Measurements from ENCODE around the gene PLIN4. TPM values are rescaled to one million over a fixed set of nuclear protein-coding genes. Genes with fewer than 3 reads are reported as not detected.
A peak's percentile ranks its signal among the peaks of the same experiment; 100 is the strongest.

The PLIN4 gene
- polyA plus RNA-seq, 1 donor = 1.8 TPM

DNA sequence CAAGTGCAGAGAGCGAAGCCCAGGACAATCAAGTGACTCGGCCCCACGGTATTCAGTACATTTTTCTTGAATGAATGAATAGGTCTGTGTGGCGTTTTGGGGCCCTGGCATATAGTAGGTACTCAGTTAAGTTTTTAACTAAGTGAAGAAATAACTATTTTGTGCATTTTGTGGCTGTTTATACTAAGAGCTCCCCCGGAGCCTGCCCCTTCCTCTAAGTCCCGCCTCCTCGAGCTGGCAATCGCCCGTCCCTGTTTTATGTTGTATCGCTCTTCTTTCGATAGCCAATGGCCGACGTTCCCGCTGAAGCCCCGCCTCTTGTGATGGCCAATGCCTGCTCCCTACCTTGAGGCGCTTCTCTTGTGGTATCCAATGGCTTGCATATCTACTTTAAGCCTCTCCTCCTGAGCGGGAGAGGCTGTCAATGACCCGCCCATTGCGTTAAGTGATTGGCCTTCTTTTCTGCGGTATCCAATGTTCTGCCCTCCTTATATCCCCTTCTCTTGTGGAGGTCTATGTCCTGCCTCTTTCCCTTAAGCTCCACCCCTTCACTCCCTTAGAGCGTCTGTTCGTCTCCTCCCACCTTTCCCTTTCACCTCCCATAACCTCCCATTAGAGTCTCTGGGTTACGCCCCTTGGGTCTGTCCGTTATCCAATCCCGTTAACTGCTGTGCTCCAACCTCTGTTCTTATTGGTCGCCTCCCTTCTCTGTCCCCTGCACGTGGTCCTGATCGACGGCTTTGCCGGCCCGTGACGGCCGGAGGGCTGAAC, 46.7 kb downstream of the PLIN4 start:
- no peaks in the 10 kb centered on the region for H3K27me3 ChIP-seq (ENCODE audit: control insufficient read depth, insufficient read depth, low read length)
- peak overlapping the region; percentile 92 for H3K27ac ChIP-seq (ENCODE audit: low read length)
- peaks cover 11% of the 10 kb centered on the region for H3K4me1 ChIP-seq (ENCODE audit: control insufficient read depth, insufficient read depth, low read length)
- H3K9me3 ChIP-seq (ENCODE audit: control insufficient read depth, low read depth, low read length) = no peaks in the 10 kb centered on the region
- peak overlapping the region; percentile 70 for H3K4me3 ChIP-seq (ENCODE audit: low read length)
- peaks cover 12% of the 10 kb centered on the region for H3K36me3 ChIP-seq (ENCODE audit: control insufficient read depth, insufficient read depth, low read length)
- peak; percentile 100 for DNase-seq
- WGBS (ENCODE audit: insufficient coverage, low lambda C conversion rate) = 0% methylated on average over 5 of the region's 33 CpGs

DNA sequence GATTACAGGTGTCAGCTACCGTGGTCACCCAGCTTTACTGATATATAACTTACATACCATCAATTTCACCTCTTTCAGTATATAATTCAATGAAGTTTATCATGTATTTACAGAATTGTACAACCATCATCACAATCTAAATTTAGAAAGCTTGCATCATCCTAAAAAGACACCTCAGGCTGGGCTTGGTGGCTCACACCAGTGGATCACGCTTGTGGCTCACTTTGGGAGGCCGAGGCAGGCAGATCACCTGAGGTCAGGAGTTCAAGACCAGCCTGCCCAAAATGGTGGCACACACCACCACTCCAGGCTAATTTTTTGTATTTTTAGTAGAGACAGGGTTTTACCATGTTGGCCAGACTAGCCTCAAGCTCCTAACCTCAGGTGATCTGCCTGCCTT, 50.5 kb downstream of the PLIN4 start:
- Histone ChIP-seq H3K4me1 (ENCODE audit: control insufficient read depth, insufficient read depth, low read length) (peaks cover under 1% of the 10 kb centered on the region), H3K36me3 (ENCODE audit: control insufficient read depth, insufficient read depth, low read length) (no peaks in the 10 kb centered on the region), H3K4me3 (ENCODE audit: low read length) (no peak overlapping the region), H3K27me3 (ENCODE audit: control insufficient read depth, insufficient read depth, low read length) (no peaks in the 10 kb centered on the region), H3K9me3 (ENCODE audit: control insufficient read depth, low read depth, low read length) (no peaks in the 10 kb centered on the region), H3K27ac (ENCODE audit: low read length) (no peak overlapping the region)
- no CpG with 5 or more reads among the region's 3 CpGs for WGBS (ENCODE audit: insufficient coverage, low lambda C conversion rate)
- DNase-seq = no peak

DNA sequence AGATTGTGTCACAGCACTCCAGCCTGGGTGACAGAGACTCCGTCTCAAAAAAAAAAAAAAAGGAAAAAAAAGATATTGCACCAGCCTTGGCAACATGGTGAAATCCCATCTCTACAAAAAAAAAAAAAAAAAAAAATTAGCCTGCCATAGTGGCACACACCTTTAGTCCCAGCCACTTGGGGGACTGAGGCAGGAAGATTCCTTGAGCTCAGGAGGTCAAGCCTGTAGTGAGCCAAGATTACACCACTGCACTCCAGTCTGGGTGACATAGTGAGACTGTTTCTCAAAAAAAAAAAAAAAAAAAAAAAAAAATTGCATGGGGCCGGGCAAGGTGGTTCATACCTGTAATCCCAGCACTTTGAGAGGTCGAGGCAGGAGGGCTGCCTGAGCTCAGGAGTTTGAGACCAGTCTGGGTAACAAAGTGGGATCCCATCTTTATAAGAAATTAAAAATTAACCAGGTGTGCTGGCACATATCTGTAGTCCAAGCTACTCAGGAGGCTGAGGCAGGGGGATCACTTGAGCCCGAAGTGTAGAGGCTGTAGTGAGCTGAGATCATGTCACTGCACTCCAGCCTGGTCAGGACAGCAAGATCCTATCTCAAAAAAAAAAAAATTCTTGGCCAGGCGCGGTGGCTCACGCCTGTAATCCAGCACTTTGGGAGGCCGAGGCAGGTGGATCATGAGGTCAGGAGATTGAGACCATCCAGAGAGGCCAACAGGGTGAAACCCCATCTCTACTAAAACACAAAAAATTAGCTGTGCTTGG, 53.3 kb downstream of the PLIN4 start:
- WGBS (ENCODE audit: insufficient coverage, low lambda C conversion rate) = no CpG with 5 or more reads among the region's 8 CpGs
- H3K27me3 ChIP-seq (ENCODE audit: control insufficient read depth, insufficient read depth, low read length) = no peaks in the 10 kb centered on the region
- no peaks in the 10 kb centered on the region for H3K9me3 ChIP-seq (ENCODE audit: control insufficient read depth, low read depth, low read length)
- H3K27ac ChIP-seq (ENCODE audit: low read length) = no peak overlapping the region
- no peaks in the 10 kb centered on the region for H3K4me1 ChIP-seq (ENCODE audit: control insufficient read depth, insufficient read depth, low read length)
- DNase-seq = no peak
- H3K4me3 ChIP-seq (ENCODE audit: low read length) = no peak overlapping the region
- H3K36me3 ChIP-seq (ENCODE audit: control insufficient read depth, insufficient read depth, low read length) = no peaks in the 10 kb centered on the region

DNA sequence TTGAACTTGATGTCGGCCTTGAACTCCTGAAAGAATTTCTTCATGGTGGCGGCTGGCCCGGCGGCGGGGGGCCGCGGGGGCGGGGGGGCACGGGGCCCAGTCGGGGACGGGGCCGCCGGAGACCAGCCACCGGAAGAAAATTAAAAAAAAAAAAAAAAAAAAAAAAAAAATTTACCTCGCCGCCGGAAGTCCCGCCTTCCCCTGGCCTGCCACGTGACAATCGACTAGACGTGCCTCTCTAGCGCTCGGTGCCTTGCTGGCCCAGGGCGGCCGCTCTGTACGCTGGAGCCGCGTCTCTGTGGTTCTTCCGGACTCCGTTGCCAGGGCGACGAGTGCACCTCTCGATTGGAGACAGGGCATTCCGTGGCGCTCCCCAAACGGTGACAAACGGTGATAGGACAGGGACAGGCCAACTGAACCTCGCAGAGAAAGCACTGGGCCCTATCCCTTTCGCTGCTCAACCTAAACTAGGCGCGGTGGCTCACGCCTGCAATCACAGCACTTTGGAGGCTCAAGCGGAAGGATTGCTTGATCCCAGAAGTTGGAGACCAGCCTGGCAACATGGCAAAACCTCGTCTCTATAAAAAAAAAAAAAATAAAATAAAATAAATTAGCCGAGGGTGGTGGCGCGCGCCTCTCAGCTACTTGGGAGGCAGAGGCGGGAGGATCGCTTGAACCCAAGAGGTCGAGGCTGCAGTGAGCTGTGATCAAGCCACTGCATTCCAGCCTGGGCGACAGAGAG, 60.5 kb downstream of the PLIN4 start, which contains the start of gene UBXN6:
UBXN6 (minus strand) TSS at position 141 of the 742 bp plus-strand sequence; CDS start at position 44, 97 bp downstream.
- Histone ChIP-seq H3K4me3 (ENCODE audit: low read length) (peak within 1 kb of the TSS; percentile 88), H3K36me3 (ENCODE audit: control insufficient read depth, insufficient read depth, low read length) (peaks cover 16% of the 10 kb centered on the region), H3K27me3 (ENCODE audit: control insufficient read depth, insufficient read depth, low read length) (no peaks in the 10 kb centered on the region), H3K27ac (ENCODE audit: low read length) (peak within 1 kb of the TSS; percentile 89), H3K4me1 (ENCODE audit: control insufficient read depth, insufficient read depth, low read length) (peaks cover 12% of the 10 kb centered on the region), H3K9me3 (ENCODE audit: control insufficient read depth, low read depth, low read length) (no peaks in the 10 kb centered on the region)
- DNase-seq = peak; percentile 97
- WGBS (ENCODE audit: insufficient coverage, low lambda C conversion rate) = 20% methylated on average over 1 of the region's 52 CpGs

DNA sequence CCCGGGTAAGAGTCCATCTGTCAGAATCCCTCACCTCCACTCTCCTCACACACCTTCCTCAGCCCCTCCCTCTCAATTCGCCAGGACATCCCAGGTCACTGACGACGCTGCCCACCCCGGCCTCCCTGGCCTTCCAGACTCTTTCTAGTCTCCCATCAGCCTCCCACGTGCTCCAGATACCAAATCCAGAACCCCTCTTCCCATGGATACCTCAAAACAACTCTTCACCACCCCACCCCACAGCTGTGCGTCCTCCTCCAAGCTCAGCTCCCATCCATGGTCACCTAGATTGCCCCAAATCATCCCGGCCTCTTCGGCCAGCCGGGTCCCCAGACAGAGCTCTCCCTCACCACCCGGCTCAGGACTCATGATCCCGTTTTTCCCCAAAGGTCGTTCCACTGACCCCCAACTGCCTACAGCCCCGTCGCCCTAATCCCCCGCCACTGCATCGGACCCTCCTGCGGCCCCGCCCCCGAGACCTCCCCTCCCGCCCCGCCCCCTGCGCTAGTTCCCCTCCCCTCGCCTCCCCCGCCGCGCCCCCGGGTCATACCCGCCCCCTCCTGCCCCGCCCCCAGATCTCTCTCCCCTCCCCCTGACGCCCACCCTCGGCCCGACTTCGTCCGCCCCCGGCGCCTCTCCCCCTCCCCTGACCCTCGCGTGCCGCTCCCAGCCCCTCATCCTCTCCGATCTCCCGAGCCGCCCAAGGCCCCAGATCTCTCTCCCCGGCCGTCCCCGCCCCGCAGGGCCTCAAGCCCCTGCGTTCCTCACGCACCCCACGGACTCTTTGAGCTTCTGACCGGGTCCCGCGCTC, 61.2 kb downstream of the PLIN4 start:
- Histone ChIP-seq H3K4me1 (ENCODE audit: control insufficient read depth, insufficient read depth, low read length) (peaks cover 12% of the 10 kb centered on the region), H3K27ac (ENCODE audit: low read length) (peak overlapping the region; percentile 89), H3K4me3 (ENCODE audit: low read length) (peak overlapping the region; percentile 88), H3K27me3 (ENCODE audit: control insufficient read depth, insufficient read depth, low read length) (no peaks in the 10 kb centered on the region), H3K36me3 (ENCODE audit: control insufficient read depth, insufficient read depth, low read length) (peaks cover 24% of the 10 kb centered on the region), H3K9me3 (ENCODE audit: control insufficient read depth, low read depth, low read length) (no peaks in the 10 kb centered on the region)
- DNase-seq = peak; percentile 49 to 71
- WGBS (ENCODE audit: insufficient coverage, low lambda C conversion rate) = no CpG with 5 or more reads among the region's 53 CpGs

DNA sequence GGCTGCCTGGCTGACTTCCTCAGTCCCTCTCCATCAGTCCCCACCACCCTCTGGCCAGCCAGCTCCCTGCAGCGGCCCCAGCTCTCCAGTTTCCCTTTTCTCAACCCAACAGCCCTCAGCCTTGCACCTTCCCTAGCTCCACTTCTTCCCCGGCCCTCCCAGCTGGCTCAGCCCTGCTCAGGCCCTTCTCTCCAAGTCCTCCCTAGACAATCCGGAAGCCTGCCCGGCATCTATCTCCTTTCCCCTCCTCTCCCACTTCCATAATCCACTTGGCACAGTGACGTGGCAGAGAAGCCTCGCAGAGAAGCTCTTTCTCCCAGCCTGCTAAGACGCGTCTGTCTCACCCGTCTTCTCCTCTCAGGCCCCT, 61.8 kb downstream of the PLIN4 start:
- H3K4me3 ChIP-seq (ENCODE audit: low read length) = peak overlapping the region; percentile 88
- H3K27ac ChIP-seq (ENCODE audit: low read length) = peak overlapping the region; percentile 77
- peak in 1 of 2 donors; percentile 48 for DNase-seq
- no peaks in the 10 kb centered on the region for H3K9me3 ChIP-seq (ENCODE audit: control insufficient read depth, low read depth, low read length)
- H3K4me1 ChIP-seq (ENCODE audit: control insufficient read depth, insufficient read depth, low read length) = peaks cover 12% of the 10 kb centered on the region
- no peaks in the 10 kb centered on the region for H3K27me3 ChIP-seq (ENCODE audit: control insufficient read depth, insufficient read depth, low read length)
- no CpG with 5 or more reads among the region's 9 CpGs for WGBS (ENCODE audit: insufficient coverage, low lambda C conversion rate)
- peaks cover 26% of the 10 kb centered on the region for H3K36me3 ChIP-seq (ENCODE audit: control insufficient read depth, insufficient read depth, low read length)

DNA sequence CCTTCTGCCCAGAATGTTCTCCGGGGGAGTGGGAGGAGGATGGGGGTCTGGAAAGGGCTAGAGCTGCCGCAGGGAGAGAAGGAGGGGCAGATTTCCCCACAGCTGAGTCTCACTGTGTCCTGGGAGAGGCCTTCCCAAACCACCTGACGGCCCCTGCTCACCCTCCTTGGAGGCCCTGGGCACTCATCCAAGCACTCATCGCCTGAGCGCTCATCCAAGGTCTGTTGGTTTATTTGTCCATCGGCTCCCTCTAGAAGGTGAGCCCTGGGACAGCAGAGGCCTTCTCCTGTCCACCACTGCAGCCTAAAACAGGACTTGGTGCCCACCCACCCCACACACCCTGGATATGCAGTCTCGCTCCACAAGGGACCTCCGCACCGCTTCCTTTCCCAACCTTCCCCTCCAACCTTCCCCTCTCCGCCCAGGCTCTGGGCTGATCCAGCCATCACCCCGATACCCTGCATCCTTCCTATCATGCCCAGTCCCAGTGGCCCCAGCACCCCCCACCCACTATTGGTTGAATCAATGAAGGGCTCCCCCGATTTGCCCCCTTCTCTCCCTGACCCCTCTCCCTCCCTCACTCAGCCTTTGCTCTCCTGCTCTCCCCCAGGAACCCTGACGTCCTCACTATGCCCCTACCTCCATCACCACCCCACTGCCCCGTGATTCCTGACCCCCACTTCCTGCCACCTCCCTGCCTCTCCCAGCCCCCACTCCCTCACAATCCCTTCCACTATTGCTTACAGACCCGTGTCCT, 62.4 kb downstream of the PLIN4 start:
- Histone ChIP-seq H3K27me3 (ENCODE audit: control insufficient read depth, insufficient read depth, low read length) (no peaks in the 10 kb centered on the region), H3K4me3 (ENCODE audit: low read length) (peak overlapping the region; percentile 88), H3K27ac (ENCODE audit: low read length) (peak overlapping the region; percentile 77), H3K36me3 (ENCODE audit: control insufficient read depth, insufficient read depth, low read length) (peaks cover 32% of the 10 kb centered on the region), H3K4me1 (ENCODE audit: control insufficient read depth, insufficient read depth, low read length) (peaks cover 12% of the 10 kb centered on the region), H3K9me3 (ENCODE audit: control insufficient read depth, low read depth, low read length) (no peaks in the 10 kb centered on the region)
- WGBS (ENCODE audit: insufficient coverage, low lambda C conversion rate) = 42% methylated on average over 2 of the region's 15 CpGs
- peak in 1 of 2 donors; percentile 15 for DNase-seq

DNA sequence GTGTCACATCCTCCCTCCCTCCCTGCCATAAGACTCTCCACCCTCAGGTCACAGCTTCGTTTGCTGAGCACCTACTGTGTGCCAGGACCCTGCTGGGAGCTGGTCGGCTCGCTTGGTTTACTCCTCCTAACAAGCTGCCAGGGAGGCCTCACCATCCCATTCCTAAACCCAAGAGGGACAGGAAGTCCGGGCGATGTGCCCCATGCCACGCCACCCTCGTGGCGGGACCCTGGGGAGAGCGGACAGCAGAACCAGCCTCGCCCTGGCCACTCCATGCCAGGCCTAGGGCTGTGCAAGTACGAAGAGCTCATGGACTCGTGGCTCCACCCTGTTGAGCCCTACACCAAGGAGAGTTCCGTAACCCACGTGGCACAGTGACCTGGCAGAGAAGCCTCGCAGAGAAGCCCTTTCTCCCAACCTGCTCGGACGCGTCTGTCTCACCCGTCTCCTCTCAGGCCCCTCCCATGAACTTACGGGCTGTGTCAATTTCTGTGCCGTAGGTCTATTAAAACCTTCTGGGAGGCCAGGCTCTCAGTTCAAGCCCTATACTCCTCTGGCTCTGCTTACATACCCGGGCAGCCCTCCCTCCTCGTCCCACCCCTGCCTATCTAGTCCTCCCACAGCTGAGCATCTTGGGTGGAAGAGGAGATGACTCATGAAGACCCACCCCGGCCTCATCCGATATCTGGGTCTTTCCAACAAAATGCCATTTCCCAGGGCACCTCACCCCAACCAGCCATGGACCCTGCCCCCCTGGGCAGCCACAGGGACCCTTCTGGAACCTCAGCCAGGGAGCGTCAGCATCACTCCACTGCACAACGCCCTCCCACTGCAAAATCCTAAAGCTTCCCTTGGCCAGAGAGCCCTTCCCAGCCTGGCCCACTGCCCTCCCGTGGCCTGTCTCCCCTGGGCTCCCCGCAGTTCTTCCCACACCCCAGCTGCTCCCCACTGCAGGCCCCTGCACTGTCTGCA, 63.3 kb downstream of the PLIN4 start:
- no peak for DNase-seq
- Histone ChIP-seq H3K27me3 (ENCODE audit: control insufficient read depth, insufficient read depth, low read length) (no peaks in the 10 kb centered on the region), H3K9me3 (ENCODE audit: control insufficient read depth, low read depth, low read length) (no peaks in the 10 kb centered on the region), H3K36me3 (ENCODE audit: control insufficient read depth, insufficient read depth, low read length) (peaks cover 35% of the 10 kb centered on the region), H3K4me3 (ENCODE audit: low read length) (no peak overlapping the region), H3K27ac (ENCODE audit: low read length) (no peak overlapping the region), H3K4me1 (ENCODE audit: control insufficient read depth, insufficient read depth, low read length) (peaks cover 12% of the 10 kb centered on the region)
- no CpG with 5 or more reads among the region's 29 CpGs for WGBS (ENCODE audit: insufficient coverage, low lambda C conversion rate)
